ENCODE data around the gene MAD1L1. TPM values are rescaled to one million over a fixed set of nuclear protein-coding genes. Genes with fewer than 3 reads are reported as not detected.
"Not testable (repeated sequence)": the region's sequence is repeated elsewhere in the genome, so short reads cannot be mapped to it uniquely, and the experiment has no call there.

The MAD1L1 gene
- total and polyA plus RNA-seq, 4 donors = 12.8 to 20.7 (median 16.5) TPM

- no peak for TF ChIP-seq EGR1 (IDR thresholded peaks at IDR 0.05; ENCODE audit: low read depth in 2 of 2)
- TF ChIP-seq, protein P1, sequence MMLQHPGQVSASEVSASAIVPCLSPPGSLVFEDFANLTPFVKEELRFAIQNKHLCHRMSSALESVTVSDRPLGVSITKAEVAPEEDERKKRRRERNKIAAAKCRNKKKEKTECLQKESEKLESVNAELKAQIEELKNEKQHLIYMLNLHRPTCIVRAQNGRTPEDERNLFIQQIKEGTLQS (IDR thresholded peaks at IDR 0.05) = no peak
- no peak for TF ChIP-seq HNF4A (conservative IDR thresholded peaks at IDR 0.05)
- no peak for TF ChIP-seq TAF1 (conservative IDR thresholded peaks at IDR 0.05)
- no peak for TF ChIP-seq JUND (IDR thresholded peaks at IDR 0.05)
- TF ChIP-seq GABPA (IDR thresholded peaks at IDR 0.05 in 1 of 2, conservative IDR thresholded peaks at IDR 0.05 in 1 of 2) = no peak
- TF ChIP-seq FOXA2 (IDR thresholded peaks at IDR 0.05) = no peak
- TF ChIP-seq YY1 (IDR thresholded peaks at IDR 0.05) = no peak
- TF ChIP-seq RAD21 (IDR thresholded peaks at IDR 0.05) = no peak
- no peak for TF ChIP-seq HNF4G (IDR thresholded peaks at IDR 0.05)
- no peak for TF ChIP-seq FOXA1 (IDR thresholded peaks at IDR 0.05)
- TF ChIP-seq MAX (IDR thresholded peaks at IDR 0.05) = no peak
These were observed 302.2 kb downstream of the MAD1L1 start (continued) for GRCh38 chr7:1930381-1931065.

DNA sequence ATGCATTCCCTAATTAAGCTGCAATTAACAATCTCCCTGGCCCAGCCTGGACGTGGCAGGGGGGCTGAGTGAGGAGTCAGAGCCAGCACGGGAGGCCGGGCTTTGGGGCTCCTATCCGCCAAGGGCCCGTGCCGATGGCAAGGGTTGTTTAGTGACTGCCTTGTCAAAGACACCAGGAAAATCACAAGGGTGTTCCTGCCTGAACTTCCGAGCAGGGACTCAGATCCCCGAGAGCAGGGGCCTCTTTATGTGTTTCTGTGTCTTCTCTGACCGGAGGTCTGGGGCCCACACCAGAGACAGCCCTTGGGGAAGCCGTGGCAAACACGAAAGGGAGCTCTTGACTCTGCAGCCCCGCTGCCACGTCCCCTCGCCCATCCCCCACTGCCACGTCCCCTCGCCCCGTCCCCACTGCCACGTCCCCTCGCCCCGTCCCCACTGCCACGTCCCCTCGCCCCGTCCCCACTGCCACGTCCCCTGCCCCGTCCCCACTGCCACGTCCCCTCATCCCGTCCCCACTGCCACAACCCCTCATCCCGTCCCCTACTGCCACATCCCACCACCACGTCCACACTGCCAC is 303.3 kb downstream of the MAD1L1 start:
- not testable (repeated sequence) for H3K9me3 ChIP-seq (ENCODE audit: control insufficient read depth in 4 of 4, low read length in 3 of 4); DNase-seq (ENCODE audit: low spot score); H3K36me3 ChIP-seq (ENCODE audit: control insufficient read depth in 4 of 4, insufficient read depth in 3 of 4, low read depth in 1 of 4, low read length in 3 of 4); H3K4me3 ChIP-seq (ENCODE audit: low read depth in 1 of 3, low read length in 3 of 3); H3K27me3 ChIP-seq (ENCODE audit: control insufficient read depth in 4 of 4, insufficient read depth in 4 of 4, low read length in 3 of 4); H3K9ac ChIP-seq (ENCODE audit: low read depth in 1 of 2, low read length in 2 of 2)
- WGBS = 96% methylated on average over 29 of the region's 29 CpGs
- peak overlapping the region in 1 of 2 donors; percentile 59 for H3K27ac ChIP-seq (ENCODE audit: low read depth in 1 of 2, low read length in 2 of 2)
- peaks cover 6 to 26% (median 14%) of the 10 kb centered on the region in 4 donors for H3K4me1 ChIP-seq (ENCODE audit: control insufficient read depth in 4 of 4, insufficient read depth in 4 of 4, low read length in 3 of 4)

DNA sequence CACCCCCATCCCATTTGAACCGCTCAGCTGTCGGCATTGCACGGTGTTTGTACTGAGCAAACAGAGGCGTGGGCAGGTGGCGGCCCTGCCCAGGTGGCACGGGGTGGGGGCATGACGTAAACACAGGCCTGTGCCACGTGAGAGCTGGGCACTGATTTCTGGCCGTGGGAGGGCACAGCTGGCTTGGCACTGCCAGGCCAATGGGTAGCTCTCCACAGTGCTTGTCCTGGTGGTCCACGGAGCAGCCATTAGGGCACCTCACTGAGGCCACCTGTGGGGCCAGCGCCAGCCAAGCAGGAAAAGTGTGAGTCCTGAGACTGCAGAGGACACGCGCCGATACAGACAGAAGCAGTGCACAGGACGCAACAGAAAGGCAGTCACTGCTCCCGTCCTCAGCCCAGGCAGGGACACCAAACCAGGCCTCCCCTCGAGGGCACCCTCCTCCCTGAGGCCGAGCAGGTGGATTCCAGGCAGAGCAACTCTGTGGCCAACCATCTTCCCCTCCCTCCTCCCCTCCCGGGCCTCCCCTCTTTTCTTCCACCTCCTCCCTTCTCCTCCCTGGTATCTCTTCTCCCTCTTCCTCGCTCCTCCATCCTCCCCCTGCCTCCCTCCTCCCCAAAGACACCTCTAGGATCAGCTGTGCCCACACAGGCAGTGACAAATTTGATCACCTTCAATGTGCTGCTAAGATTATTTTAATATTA is 303.9 kb downstream of the MAD1L1 start:
- TF ChIP-seq NR2F2 (IDR thresholded peaks at IDR 0.05) (no peak), YY1 (IDR thresholded peaks at IDR 0.05) (peak; percentile 68), GABPA (IDR thresholded peaks at IDR 0.05 in 1 of 2, conservative IDR thresholded peaks at IDR 0.05 in 1 of 2) (no peak), TAF1 (conservative IDR thresholded peaks at IDR 0.05) (no peak), FOXA2 (IDR thresholded peaks at IDR 0.05) (peak; percentile 86), RAD21 (IDR thresholded peaks at IDR 0.05) (peak in 1 of 2 donors; percentile 52), HNF4G (IDR thresholded peaks at IDR 0.05) (no peak), SP1 (IDR thresholded peaks at IDR 0.05) (peak; percentile 32), FOXA1 (IDR thresholded peaks at IDR 0.05) (peak; percentile 84), HNF4A (conservative IDR thresholded peaks at IDR 0.05) (peak; percentile 15 to 77), CTCF (IDR thresholded peaks at IDR 0.05; ENCODE audit: low read depth, low read length, missing input control) (no peak), MAX (IDR thresholded peaks at IDR 0.05) (no peak), EGR1 (IDR thresholded peaks at IDR 0.05; ENCODE audit: low read depth in 2 of 2) (peak in 1 of 2 donors; percentile 83), JUND (IDR thresholded peaks at IDR 0.05) (no peak), RXRA (IDR thresholded peaks at IDR 0.05) (peak; percentile 36 to 90)
- TF ChIP-seq, protein P2, sequence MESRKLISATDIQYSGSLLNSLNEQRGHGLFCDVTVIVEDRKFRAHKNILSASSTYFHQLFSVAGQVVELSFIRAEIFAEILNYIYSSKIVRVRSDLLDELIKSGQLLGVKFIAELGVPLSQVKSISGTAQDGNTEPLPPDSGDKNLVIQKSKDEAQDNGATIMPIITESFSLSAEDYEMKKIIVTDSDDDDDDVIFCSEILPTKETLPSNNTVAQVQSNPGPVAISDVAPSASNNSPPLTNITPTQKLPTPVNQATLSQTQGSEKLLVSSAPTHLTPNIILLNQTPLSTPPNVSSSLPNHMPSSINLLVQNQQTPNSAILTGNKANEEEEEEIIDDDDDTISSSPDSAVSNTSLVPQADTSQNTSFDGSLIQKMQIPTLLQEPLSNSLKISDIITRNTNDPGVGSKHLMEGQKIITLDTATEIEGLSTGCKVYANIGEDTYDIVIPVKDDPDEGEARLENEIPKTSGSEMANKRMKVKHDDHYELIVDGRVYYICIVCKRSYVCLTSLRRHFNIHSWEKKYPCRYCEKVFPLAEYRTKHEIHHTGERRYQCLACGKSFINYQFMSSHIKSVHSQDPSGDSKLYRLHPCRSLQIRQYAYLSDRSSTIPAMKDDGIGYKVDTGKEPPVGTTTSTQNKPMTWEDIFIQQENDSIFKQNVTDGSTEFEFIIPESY (IDR thresholded peaks at IDR 0.05) = no peak
- TF ChIP-seq, protein P1 (IDR thresholded peaks at IDR 0.05) = no peak
- TF ChIP-seq, protein P3, sequence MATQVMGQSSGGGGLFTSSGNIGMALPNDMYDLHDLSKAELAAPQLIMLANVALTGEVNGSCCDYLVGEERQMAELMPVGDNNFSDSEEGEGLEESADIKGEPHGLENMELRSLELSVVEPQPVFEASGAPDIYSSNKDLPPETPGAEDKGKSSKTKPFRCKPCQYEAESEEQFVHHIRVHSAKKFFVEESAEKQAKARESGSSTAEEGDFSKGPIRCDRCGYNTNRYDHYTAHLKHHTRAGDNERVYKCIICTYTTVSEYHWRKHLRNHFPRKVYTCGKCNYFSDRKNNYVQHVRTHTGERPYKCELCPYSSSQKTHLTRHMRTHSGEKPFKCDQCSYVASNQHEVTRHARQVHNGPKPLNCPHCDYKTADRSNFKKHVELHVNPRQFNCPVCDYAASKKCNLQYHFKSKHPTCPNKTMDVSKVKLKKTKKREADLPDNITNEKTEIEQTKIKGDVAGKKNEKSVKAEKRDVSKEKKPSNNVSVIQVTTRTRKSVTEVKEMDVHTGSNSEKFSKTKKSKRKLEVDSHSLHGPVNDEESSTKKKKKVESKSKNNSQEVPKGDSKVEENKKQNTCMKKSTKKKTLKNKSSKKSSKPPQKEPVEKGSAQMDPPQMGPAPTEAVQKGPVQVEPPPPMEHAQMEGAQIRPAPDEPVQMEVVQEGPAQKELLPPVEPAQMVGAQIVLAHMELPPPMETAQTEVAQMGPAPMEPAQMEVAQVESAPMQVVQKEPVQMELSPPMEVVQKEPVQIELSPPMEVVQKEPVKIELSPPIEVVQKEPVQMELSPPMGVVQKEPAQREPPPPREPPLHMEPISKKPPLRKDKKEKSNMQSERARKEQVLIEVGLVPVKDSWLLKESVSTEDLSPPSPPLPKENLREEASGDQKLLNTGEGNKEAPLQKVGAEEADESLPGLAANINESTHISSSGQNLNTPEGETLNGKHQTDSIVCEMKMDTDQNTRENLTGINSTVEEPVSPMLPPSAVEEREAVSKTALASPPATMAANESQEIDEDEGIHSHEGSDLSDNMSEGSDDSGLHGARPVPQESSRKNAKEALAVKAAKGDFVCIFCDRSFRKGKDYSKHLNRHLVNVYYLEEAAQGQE (IDR thresholded peaks at IDR 0.05) = peak; percentile 80
- no peaks in the 10 kb centered on the region for H3K9me3 ChIP-seq (ENCODE audit: control insufficient read depth in 4 of 4, low read length in 3 of 4)
- peak overlapping the region; percentile 16 to 43 (median 27) for H3K4me3 ChIP-seq (ENCODE audit: low read depth in 1 of 3, low read length in 3 of 3)
- H3K27ac ChIP-seq (ENCODE audit: low read depth in 1 of 2, low read length in 2 of 2) = peak overlapping the region; percentile 59 to 79
- peaks cover 9 to 33% (median 20%) of the 10 kb centered on the region in 4 donors for H3K4me1 ChIP-seq (ENCODE audit: control insufficient read depth in 4 of 4, insufficient read depth in 4 of 4, low read length in 3 of 4)
- H3K9ac ChIP-seq (ENCODE audit: low read depth in 1 of 2, low read length in 2 of 2) = no peak overlapping the region
- no peak for DNase-seq (ENCODE audit: low spot score)
- no peaks in the 10 kb centered on the region for H3K36me3 ChIP-seq (ENCODE audit: control insufficient read depth in 4 of 4, insufficient read depth in 3 of 4, low read depth in 1 of 4, low read length in 3 of 4)
- WGBS = 58% methylated on average over 20 of the region's 20 CpGs
- no peaks in the 10 kb centered on the region for H3K27me3 ChIP-seq (ENCODE audit: control insufficient read depth in 4 of 4, insufficient read depth in 4 of 4, low read length in 3 of 4)
